AML-193 (cell line): ENCODE results near the gene TRIP11.

Source experiments
- DNase-seq, 2 experiments: peaks; one replicate each; lab custom pipeline; 2025; lab: John Stamatoyannopoulos, UW

TRIP11 gene

DNA sequence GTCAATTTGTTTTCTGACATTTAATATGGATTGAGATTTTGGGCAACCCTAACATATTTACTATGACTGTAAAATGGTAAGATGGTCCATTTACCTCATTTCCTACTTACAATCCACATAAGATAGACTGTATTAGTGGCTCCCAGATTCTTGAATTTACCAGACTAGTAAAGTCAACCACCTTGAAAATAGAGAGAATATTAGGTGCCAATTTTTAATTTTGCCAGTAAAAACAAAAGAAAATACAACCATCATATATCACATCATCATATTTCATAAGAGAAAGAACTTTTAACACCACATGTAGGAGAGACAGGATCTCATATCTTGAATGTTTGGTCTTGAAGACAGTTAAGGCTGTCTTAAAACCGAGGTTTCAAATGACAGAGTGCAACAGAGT, 84.7 kb downstream of the TRIP11 start:
- no peak for DNase-seq

DNA sequence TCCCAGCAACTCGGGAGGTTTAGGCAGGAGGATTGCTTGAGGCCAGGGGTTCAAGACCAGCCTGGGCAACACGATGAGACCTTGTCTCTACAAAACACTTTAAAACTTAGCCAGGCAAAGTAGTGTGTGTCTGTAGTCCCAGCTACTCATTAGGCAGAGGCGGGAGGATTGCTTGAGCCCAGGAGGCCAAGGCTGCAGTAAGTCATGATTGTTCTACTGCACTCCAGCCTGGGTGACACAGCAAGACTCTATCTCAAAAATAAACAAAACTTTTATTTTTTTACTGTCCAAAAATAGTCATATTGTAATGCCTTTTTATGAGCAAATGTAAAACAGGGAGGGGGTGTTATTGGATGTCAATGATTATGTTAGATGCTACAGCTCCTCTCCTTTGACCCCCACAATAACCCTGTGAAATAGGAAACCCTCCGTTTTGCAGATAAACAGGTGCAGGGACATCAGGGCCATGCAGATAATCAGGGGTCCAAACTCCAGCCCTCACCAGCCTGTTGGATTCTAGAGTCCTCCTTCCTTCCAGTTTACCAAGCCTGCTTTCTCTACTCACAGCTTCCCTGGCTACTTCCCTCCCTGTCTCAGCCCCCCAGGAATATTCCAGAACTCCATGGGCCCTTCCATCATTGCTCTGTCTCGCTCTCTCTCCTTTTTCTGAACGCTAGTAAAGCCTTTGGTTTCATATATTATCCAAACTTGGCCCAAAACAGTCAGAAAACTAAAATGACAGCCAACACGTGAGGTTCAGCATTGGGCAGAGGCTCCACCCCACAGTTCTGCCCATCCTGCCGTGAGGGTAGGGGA, 86.5 kb downstream of the TRIP11 start:
- DNase-seq = no peak

DNA sequence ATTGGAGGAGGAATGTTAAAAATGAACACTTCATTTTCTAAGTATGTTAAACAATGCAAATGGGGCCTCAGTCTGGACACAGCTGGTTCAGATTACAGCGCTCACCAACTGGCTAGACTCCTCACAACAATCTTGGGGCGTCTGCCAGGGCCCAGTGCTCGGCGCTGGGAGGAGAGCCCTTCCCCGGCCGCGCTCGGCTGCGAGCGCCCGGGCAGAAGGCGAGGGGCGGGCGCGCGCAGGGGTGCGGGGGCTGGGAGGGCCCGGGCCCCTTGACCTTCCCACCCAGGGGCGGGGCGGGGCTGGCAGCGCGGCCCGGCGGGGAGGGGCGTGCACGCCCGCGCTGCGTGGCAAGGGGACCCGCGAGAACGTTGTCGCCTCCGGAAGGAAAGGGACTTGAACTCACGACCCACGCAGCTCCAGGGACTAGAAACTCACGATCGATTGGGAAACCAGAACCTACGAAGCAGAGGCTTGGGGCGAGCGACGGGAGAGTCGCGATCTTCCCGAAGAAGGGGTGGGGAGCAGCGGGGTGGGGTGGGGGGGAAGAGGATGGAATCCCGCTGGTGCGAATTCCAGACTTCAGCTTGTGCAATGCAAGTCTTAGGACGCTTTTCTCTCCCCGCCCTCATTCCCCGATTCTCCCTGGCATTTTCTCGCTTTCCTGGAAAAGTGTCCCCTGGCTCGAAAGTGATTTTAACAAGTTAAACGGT, 92.2 kb downstream of the TRIP11 start, which contains the start of gene FBLN5:
TSS of gene FBLN5 (minus strand) at position 220 of the 710 bp plus-strand sequence. CDS start 465 bp downstream, outside the sequence.
- no peak for DNase-seq

DNA sequence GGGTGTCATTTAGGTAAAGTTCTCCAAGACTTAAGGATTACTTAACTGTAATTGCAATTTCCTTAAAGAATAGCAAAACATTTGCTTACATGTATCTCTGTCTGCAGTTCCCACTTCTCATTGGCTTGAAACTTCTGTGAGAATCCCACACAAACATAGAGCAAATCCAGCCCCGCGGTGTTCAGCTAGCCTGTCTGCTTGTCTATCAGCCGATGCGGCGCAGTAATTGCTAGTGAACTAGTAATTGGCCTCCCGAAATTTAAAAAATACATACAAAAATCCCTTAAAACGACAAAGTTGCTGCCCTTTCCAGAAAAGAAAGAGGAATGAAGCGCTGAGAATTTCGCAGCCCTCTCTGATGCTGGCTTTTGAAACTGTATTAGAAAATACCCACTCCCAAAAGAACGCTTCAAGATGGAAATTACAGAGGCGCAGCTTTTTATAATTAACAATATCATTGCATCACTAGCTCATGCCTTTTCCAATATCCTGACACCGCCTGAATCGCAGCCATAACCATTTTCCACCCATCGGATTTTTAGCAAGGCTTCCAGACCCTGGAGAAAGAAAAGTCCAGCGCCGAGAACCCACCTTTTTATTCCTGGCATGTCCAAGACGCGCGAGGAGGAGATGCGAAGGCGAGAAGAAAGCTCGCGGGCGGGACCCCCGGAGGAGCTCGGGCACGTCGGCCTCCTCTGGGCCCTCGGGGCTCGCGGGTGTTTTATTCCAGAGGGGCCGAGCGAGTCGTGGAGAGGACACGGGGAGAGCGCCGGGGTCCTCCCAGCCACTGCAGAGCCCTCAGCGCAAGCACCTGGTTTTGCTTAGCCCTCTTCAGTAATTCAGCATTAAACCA, 93.0 kb downstream of the TRIP11 start:
- no peak for DNase-seq

DNA sequence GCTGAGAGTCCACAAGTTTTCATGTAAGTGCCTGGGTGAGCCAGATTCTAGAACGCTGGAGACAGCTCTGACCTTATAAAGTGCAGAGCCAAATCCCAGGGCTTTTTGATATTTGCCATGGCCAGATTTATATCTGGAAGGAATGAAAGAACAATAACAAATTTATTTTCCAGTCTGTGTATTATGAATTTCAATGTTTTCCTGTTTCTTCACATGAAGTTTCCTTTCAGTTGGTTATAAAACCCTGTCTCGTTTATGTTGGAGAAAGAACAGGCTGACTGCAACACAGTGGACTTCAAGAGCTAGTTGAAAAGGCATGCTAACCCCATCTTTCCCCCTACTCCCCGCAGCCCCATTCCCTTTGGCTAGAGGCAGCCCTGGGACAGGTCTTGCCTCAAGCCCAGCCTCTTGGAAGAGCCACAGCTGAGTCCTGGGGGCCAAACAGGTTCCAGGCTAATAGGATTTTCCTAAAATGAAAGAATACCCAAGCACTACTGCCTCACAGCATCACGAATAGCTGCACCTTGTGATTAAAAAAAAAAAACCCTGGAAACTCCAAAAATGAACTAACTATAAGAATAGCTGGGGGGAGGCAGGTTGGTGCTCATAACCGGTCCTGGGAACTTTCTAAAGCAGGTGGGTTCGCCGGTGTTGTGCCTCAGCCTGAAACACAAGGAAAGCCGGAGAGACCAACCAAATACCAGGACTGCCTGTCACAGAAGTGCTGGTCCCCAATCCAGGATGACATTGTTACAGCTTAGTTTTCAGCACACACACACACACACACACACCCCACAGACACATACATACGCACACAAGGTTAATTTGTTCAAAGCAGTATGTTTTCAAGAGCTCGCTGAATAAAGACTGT, 93.9 kb downstream of the TRIP11 start:
- no peak for DNase-seq

DNA sequence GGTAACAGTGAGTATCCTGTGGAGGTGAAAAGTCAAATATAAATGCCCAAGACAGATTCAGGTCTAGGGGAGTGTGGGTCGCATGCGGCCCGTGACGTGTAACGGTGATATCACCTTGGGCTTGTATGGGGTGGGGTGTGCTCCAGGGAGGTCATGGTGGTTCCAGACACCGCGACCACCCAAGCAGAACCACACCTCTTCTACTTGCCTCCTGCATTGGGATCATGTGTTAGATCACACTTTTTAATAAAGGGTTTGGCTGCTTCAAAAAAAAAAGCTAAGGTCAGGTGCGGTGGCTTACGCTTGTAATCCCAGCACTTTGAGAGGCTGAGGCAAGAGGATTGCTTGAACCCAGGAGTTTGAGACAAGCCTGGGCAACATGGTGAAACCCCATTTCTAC, 96.9 kb downstream of the TRIP11 start:
- DNase-seq = no peak

DNA sequence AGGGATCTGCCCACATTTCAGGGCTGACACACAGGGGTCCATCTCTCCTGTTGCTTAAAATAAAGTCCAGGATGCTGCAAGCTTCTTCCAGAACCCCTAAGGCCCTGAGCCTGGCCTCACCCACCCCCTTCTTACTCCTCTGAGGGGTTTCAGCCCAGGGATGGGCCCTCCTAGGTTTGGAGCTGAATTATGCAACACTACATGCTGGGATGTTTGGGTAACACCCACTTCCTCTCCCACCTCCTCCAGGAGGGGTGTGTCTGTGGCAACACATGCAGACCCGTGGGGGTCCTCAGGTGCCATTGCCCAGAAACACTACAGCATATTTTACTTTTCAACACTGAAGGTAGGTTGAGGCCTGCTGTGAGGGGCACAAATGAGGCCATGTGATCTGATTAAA, 97.7 kb downstream of the TRIP11 start:
- no peak for DNase-seq

DNA sequence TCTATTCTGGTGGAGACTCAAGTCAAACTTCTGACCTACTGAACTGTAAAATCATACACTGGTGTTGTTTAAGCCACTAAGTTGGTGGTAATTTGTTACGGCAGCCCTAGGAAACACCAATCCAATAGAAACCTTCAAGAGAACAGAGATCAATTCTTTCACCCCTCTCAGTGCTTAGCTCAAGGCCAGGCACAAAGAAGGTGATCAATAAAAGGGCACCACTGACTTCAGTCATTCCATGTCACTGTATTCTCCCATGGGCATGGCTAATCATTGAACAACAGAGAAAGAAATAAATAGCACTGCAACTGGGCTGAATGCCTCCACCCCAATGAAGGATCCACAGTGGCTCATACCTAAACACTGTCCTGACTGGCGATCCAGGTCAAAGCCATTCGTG, 99.7 kb downstream of the TRIP11 start:
- DNase-seq = no peak

DNA sequence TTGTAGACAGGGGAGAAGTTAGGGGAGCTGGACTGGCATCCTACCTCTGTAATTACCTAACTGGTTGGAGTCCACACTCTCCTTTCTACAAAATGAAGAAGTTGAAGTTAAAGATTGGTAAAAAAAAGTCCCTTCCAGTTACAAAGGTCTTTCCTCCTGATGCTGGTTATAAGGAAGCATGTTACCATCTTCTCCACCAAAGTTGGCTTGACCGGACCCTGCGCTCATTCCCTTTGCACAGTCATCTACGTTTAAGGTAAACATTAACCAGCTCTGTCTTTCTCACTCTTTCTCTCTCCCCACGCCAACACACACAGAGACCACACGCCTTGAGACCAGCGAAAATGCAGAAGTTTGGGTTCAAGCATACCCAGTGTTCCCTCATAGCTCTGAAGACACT, 104.3 kb downstream of the TRIP11 start:
- no peak for DNase-seq

DNA sequence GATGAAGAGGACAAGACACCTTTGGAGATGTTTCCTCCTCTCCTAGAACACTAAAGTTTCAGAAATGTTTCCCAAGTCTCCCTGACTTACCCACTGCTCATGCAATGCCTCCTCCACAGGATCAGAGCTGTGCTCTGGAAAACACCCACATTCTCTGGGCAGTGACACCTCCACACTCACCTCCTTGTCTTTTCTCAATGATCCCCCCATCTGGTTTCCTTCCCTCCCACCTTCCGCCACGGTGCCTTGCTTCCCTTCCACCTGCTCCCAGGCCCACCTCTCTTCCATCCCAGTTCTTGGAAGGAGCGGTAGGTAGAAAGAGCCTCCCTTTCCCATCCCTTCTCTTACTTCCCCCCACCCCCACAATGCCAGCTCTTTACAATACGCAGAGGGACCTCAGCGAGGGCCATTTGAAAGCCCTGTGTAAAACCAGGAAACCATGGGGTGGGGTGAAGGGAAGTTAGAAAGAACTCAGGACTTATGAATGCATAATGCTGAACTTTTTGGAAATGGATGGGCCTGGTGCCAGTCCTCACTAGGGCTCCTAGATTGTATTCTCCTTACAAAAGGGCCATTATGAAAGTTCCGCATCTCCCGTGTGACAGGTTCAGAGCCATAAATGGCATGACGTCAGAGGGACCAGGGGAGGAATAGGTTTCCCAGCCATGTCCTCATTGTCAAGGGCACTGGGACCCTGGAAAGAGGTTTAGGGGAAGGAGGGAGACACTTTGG, 105.1 kb downstream of the TRIP11 start:
- no peak for DNase-seq

DNA sequence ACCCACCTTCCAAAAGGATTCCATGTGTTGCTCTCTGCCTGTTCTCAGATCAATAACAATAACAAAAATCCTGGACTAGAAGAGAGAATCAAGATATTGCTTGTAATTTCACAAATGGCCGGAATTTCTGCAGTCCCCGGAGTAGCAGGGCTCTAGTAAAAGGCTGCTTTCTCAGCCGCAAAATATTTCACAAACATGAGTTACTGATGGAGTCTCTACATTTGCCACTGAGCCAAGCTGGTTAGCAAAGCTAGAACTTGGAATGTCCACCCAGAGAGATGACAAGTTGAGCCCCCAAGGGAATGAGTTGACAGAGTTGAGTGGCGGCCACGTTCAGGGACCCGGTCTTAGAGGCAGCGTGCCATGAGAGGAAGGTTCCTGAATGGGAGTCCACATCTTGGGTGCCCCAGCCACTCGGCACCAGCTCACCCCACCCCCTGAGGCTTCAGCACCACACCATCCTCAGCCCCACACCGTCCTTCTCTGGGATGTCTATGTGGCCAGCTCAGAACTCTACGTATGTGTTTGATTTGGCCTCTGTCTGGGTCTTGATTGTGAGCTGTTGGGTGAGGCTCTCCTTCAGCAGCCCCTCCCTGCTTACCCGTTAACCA, 108.3 kb downstream of the TRIP11 start:
- DNase-seq = no peak

DNA sequence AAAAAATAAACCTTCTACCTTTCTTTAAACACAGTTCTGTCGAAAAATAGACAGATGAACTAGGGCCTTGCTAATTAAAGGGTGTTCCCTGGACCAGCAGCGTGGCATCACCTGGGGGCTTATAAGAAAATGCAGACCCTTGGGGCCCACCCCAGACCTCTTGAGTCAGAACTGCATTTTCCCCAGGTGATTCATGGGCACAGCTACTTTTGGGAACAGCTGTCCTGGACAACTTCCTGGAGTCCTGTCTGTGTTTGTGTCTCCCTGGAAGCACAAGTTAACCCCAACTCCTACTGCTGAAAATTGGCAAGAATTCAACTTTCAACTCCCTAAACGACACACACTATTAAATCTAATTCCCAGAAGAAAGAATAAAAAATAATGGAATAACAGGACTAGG, 110.2 kb downstream of the TRIP11 start:
- DNase-seq = no peak

DNA sequence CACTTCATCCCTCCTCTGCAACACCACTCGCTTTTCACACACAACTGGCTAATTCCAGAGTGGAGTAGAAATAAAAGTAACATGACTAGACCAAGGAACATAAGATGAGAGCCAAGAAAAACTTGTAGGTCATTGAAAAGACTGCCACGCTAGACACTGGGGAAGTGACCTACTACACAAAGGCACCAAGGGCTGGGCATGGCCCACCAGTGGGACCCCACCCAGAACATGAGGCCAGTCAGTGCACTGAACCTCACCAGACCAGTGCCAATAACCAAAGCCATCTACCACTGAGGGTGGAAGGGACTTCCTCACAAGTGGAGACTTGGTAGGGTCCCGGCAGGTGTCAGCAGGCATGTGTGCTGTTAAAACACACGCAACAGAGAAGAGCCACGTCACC, 112.1 kb downstream of the TRIP11 start:
- no peak for DNase-seq

DNA sequence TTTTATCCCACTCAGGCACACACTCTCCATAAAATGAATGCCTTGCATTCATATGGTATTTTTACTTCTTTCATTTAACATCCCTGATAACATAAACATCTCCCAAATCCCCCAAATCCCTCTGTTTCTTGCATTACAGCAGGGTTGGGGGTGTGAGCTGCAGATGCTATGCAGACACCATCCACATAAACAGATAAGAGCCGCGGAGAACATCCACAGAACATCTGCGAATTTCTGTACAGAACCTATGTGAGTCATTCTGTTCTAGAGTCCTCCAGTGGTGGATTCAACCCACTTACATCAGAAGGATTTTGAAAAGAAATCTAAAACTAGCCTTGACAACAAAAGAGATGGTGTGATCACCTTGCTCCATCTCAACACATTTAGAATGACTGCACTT, 112.7 kb downstream of the TRIP11 start:
- DNase-seq = no peak

DNA sequence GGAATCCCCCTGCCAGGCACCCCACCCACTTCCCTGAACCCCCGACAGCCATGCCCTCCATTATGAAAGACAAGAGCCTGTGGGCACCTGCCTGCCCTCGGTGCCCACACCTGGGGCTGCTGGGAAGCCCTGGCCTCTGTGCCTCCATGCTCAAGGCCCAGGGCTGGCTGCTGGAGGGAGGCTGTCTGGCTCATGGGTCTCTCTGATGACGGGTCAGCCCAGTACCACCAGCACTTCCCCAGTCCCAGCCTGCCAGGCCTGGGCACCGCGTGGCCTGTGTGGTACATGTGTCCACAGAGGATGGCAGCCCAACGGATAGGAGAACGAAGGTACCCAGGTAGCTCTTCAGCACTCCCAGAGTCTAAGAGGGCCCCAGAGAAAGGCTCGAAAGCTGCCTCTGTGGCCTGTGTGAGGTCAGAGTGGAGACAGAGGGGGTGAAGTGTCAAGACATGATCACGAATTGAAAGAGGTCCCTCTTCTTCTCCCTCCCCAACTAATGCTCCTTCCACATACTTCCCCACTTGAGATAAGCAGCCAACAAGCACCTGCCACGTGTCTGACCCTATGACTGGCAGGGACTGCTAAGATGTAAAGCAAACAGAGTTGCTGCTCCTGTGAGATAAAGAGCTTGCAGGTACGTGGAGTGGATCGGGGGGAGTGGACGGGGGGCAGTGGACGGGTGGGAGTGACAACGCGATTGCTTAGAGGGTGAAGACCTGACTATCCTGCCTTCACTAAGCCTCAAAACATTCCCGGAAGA, 113.5 kb downstream of the TRIP11 start:
- DNase-seq = no peak

DNA sequence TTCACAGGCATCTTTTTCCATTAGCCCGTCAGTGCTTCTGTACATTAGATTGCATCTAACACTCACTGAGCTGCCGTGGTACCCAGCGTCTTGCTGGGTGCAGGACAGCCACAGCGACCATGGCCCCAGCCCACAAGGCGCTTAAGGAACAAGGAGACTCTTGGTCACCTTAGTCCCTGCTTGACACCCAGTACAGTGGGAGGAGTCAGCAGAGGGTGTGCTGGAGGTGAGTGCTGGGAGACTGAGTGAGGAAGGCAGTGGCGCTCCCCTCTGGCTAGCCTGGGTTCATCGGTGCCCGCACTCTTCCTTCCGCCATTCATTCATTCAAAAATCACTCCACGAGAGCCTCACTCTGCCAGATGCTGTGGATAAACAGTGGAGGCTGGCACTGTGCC, 114.1 kb downstream of the TRIP11 start:
- DNase-seq = no peak

DNA sequence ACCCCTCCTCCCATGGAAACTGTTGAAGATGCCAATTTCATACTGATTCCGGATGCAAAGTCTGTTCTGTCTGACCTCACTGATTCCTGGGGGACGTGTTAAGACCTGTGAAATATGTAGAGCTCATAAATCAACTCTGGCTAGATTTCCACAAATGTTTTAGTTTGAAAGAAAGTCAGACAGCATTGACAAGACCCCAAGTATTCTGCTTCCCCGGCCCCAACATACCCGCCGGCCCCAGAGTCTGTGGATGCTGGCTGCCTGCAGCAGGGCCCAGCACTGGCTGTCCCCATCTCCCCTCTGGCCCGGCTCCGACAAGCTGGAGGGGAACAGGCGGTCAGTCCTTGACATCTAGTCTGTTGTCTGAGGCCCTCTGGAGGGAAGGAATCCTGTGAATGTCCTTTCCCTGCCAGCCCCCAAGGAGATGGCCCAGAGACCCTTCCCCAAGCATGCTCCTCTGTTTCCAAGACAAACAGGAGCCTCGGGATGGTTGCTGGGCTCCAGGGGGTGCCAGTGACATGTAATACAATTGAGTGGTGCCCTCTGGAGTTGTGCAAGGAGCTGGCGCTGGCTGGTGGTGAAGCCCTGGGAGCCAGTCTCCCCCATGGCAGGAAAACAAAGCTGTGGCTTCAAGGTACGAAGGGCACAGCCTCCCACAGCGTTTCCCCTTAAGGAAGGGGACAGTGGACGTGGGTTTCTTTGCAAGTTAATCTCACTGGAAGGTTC, 114.7 kb downstream of the TRIP11 start:
- no peak for DNase-seq

DNA sequence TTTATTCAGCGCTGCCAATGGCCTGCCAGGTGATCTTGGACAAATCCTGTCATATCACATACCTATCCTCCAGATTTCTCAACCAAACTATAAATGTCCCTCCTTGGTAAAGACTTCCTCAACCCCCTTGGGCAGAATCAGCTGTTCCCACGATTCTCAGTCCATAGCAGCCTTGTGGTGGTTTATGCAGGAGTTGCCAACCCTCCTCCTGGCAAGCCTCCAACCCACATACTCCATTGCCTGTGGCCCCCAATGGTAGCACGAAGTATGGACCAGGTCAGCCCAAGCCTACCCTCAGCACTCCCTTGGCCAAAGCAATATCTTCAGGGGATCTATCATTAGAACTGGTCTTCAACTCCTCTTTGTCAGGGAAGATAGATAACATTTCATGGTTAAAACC, 119.3 kb downstream of the TRIP11 start:
- DNase-seq = no peak

DNA sequence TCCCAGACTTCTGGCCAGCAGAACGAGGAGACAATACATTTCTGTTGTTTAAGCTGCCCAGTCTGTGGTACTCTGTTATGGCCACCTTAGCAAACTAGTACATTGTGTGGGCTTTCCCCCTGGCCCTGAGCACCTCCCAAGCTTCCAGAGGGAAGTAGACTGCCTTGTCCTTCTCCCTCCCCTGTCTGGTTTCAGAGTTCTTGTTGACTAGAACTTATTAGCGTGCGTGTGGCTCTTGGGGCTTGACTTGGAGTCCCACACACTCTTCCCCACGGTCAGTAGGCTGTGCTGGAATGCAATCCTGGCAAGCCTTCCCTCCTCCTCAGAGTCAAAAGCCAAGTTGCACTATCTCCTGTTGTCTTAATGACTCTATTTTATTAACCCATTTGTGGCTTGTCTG, 120.0 kb downstream of the TRIP11 start:
- no peak for DNase-seq
